GM21423 (cell line): Measurements from ENCODE around the gene TMEM72.
"Not testable (repeated sequence)": the region's sequence is repeated elsewhere in the genome, so short reads cannot be mapped to it uniquely, and the experiment has no call there.

ENCODE experiments used
- ATAC-seq: cut with Tn5 transposase; IDR thresholded peaks from one replicate; pipeline ENCODE4 v1.9.1; 2021; ENCODE audit warnings: mild to moderate bottlenecking, moderate library complexity; ENCODE audit not compliant: unreplicated experiment

Gene TMEM72

GRCh38 chr10:44911081-44911540, at the start of gene TMEM72:
TMEM72 (plus strand) TSS chr10:44911337; CDS start chr10:44911513, 176 bp downstream.
- no peak for ATAC-seq

GRCh38 chr10:44862006-44862751, 49.0 kb upstream of the TMEM72 start:
- ATAC-seq, result no peak

DNA sequence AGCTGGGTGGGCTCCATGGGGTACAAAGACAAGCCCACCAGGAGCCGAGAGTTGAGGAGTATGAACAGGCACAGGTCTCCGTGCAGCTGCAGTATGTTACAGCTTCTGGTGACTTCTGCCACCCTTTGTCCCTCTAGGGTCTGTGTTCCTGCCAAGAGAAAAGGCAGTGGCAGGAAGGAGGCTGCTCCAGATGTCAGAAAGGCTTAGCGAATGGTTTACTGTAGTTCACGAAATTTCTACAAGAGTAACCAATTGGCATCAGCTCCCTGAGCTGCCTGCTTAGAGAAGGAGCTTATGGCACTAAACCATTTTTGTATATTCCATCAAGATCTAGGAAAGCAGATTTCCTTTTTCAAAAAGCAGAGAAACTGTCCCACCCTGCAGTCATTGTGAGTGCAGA, 48.2 kb upstream of the TMEM72 start:
- ATAC-seq, result no peak

- ATAC-seq, result no peak
Measured at GRCh38 chr10:44863344-44864047, 47.6 kb upstream of the TMEM72 start.

DNA sequence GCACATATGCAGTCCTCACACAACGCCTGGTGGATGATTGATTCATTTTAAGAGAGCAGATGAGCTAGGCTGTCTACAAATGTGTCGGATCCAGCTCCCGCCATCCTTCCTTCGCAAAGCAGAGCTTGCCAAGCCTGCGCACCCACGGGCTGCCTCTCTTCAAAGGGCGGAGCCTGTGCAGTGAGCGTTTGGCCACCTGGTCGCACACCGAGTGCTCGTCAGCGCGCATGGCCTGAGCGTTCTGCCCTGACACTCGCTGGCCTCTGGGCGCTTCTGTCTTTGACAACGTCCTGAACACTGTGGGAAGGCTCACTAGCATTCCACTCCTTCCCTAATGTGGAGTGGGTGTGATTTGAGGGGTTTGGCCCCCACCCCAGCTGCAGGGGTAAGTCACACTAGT, 47.1 kb upstream of the TMEM72 start:
- no peak for ATAC-seq

- peak; percentile 93 for ATAC-seq
Measured at GRCh38 chr10:44864637-44865288, 46.4 kb upstream of the TMEM72 start.

DNA sequence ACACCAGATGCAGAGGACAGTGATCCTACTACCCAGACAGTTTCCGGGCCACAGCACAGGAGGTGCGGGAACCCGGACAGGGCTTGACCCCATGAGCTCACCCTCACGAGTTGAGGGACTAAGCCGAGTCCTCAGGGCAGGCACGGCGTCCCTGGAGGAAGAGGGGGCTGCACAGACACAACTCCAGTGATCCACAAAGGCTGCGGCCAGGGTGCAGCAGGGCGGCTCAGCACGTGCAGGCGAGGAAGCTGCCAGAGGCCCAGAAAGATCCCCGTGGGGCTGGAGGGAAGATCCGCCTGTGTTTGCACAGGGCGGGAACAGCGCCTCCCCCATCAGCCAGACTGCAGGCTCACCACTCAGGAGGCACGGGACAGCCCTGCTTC, 45.9 kb upstream of the TMEM72 start:
- no peak for ATAC-seq

DNA sequence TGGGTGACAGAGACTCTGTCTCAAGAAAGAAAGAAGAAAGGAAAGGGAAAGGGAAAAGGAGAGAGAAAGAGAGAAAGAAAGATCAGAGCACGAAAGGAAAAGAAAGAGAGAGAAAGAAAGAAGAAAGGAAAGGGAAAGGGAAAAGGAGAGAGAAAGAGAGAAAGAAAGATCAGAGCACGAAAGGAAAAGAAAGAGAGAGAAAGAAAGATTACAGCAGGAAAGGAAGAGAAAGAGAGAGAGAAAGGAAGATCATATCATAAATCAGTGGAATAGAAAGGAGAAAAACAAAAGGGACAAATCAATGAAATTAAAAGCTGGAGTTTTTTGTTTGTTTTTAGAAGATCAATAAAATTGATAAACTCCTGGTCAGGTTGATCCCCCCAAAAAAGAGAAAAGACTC, 44.8 kb upstream of the TMEM72 start:
- ATAC-seq, result not testable (repeated sequence)

- ATAC-seq, result no peak
Measured at GRCh38 chr10:44870031-44870430, 41.1 kb upstream of the TMEM72 start.

- no peak for ATAC-seq
Measured at GRCh38 chr10:44873160-44873559, 38.0 kb upstream of the TMEM72 start.

- no peak for ATAC-seq
Measured at GRCh38 chr10:44874166-44874565, 37.0 kb upstream of the TMEM72 start.

- peak; percentile 90 for ATAC-seq
Measured at GRCh38 chr10:44878706-44879530, 32.2 kb upstream of the TMEM72 start.

DNA sequence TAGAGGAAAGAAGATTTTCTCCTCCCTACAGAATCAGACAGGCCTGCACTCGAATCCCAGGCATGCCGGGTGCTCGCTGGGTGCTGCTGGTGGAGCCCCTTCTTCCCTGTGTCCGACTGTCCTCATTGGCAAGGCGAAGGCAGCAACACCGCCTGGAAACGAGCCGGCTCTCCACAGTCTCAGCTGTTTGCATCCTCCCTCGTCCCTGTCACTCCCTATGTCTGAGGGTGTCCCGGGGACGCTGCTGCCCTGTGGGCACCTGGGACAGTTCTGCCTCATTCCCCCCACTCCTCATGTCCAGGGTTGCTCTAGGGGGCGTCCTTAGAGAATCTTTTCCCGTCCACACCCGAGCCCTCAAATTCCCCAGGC, 31.6 kb upstream of the TMEM72 start:
- ATAC-seq, result no peak

DNA sequence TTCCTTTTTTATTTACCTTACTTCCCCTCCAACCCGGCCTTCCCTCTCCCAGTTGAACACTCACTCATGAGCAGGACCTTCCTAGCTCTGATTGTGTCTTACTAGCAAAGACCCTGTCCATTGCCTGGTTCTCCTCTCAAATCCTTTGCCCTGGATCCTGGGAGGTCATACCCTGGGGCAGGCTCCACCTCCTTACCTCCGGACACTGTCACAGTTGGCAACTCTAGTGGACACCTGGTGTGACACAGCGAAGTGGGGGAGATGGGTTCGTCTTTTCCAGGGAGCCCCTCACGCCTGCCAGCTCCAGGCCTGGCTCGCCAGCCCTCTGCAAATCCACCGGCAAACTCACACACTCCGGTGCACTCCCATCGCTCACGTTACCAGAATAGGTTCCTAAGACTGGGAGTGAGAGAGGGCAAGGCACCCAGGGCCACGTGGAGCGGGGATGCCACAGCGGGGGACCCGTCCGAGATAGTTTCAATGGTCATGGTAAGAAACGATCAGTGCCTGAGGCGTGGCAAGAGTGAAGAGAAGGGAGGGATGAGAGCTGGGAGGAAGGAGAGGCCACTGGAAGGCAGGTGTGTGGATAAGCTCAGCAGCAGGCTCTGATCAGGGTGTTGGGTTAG, 30.9 kb upstream of the TMEM72 start:
- no peak for ATAC-seq

GRCh38 chr10:44881649-44882048, 29.5 kb upstream of the TMEM72 start:
- ATAC-seq, result no peak

DNA sequence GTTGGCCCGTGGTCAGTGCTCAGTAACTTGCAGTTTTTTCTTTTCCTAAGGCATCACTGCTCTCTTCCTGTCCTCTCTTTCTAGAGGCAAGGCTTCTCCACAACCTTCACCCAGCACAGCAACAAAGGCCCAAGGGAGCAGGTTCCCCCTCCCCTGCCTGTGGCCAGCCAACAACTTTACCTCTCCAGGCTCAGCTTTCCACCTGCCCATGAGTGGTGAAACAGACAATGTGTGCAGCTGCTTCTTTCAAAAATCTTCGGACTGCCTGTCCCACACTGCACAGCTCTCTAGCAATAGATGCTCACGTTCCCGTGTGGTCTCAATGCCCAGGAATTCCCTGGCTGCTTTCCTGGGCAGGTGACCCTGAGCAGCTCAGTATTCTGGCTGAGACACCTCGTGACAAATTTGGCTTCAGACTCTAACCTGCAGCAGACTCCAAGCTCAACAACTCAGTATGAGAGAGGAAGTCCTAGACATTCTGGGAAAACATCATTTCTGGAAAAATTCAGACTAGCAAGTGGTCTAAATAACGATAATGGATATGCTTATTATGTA, 28.9 kb upstream of the TMEM72 start:
- no peak for ATAC-seq

DNA sequence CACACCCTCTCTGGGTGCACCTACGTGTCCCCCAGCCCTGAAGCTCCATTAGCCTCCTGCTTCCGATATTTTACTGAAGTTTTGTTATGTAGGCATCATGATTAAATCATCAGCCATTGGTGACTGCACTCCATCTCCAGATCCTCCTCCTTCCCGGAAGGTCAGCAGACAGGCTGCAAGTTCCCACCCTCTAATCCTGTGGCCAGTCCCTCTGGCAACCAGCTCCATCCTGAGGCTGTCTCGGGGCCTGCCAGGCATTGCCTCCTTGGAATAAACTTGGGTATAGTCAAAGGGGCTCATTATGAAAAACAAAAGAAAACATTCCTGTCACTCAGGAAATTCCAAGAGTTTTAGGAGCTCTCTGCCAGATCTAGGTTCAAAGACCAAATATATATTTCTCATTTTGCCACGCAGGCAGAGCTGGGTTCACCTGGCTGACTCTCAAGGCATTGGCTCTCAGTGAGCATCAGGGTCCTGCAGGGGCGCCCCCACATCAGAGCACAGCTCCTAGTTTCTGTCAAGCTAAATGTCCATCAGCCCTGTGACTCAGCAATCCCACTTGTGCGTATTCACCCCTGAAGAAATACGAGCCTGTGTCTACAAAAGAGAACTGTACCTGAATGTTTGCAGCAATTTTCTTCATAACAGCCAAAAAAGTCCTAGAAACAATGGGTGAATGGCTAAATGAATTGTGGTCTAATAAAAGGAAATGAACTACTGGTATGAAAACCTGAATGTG, 27.4 kb upstream of the TMEM72 start:
- no peak for ATAC-seq

DNA sequence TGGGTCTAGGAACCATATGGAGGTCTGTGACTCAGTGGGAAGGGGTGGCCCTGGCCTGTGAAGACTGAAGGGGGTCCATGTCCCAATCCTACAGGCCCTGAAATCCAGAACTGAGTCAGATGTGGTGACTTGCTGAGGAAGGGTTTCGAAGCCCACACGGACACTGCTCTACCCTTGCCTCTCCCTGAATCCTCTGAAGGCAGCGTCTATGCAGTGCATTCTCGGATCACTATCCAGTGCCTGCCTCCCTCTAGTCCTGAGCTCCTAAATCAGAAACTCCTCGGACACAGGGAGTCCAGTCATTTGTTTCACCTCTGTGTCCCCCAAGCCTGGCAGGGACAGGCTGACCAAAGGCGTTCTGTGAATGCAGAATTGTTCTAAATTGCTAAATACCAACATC, 25.4 kb upstream of the TMEM72 start:
- no peak for ATAC-seq

DNA sequence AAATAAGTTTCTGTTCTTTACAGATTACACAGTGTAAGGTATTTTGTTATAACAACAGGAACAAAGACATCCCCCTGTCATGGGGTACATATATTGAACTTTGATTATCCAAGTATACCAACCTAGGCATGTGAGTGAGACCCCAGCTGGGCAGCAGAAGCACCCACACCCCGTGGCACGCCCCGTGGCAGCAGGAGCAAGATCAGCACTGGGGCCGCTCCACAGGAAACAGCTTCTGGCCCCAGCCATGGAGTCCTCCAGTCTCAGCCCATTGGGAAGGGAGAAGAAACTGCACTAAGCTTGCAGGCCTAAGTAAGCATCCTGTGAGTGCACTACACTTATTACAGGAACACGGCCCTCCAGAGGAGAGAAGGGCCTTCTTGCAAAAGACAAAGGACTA, 24.2 kb upstream of the TMEM72 start:
- no peak for ATAC-seq

GRCh38 chr10:44888886-44889285, 22.3 kb upstream of the TMEM72 start:
- no peak for ATAC-seq
